ENCODE data around the gene TMIE.

The TMIE gene, protein sequence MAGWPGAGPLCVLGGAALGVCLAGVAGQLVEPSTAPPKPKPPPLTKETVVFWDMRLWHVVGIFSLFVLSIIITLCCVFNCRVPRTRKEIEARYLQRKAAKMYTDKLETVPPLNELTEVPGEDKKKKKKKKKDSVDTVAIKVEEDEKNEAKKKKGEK

DNA sequence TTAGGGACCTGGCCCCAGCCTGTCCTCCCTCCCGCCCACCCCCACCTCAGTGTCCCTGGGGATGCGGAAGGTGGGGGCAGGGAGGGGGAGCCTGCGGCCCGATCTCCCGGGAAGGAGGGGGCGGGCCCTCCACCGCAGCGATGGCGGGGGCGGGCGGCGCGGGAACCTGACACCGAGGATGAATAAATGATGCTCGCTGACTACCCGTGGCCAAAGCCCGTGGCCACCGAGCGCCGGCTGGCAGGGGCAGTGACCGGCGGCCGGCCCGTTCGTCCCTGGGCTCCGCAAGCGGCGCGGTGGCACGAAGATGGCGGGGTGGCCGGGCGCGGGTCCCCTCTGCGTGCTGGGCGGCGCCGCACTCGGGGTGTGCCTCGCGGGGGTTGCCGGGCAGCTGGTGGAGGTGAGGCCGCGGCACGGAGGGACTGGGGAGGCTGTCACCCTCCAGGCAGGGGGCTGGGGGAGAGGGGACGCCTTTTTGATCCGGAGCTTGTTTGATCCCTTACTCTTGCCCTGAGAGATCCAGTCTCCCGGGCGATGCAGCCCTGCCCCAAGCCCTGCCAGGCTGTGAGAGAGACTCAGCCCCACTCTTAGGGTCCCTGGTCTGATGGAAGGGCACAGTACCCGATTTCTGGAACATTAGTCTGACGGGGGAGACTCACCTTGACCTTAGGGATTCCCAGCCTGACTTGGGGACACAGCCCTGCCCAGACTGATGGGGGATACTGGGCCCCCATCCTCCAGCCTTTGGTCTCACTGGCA lies at the start of gene TMIE:
Gene TMIE (plus strand): TSS at position 212 of the 759 bp plus-strand sequence. CDS start 96 bp downstream, at position 308.
- DNase-seq (ENCODE audit: low read depth), result no peak

DNA sequence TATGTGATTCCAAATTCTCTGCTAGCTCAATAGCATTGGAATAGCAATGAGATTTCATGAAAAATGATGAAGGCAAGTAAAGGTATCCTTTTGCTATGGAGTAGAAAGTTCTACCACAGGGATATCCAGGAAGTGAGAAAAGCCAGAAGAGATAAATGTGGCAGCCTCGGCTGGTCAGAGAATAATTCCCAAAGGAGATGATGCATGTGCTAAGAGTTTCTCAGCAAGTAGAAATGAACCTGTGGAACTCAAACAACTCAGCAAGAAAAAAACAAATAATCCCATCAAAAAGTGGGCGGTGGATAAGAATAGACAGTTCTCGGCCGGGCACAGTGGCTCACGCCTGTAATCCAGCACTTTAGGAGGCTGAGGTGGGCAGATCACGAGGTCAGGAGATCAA lies 45.9 kb upstream of the TMIE start:
- DNase-seq (ENCODE audit: low read depth), result no peak

DNA sequence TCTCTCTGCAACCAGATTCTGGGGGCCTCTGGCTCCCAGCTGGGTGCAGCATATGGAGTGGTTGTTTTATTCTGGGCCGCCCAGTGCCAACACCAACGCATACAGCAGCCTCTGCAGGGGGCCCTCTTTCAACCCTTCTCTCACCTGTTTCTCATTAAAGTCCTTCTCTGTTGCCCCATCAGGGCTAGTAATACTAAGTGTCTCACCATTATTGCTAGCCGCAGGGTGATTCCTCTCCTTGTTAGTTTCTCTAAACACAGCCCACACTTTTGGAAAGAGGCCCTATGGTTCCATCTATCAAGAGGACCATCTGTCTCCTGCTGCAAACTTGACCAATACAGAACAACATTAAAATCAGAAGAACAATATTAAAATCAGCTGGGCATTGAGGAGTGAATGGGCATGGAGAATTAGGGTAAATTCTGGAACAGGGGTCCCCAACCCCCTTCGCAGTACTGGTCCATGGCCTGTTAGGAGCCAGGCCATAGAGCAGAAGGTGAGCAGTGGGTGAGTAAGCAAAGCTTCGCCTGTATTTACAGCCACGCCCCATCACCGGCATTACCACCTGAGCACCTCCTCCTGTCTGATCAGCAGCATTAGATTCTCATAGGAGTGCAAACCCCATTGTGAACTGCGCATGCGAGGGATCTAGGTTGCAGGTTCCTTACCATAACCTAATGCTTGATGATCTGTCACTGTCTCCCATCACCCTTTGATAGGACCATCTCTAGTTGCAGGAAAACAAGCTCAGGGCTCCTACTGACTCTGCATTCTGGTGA lies 44.2 kb upstream of the TMIE start:
- no peak for DNase-seq (ENCODE audit: low read depth)

DNA sequence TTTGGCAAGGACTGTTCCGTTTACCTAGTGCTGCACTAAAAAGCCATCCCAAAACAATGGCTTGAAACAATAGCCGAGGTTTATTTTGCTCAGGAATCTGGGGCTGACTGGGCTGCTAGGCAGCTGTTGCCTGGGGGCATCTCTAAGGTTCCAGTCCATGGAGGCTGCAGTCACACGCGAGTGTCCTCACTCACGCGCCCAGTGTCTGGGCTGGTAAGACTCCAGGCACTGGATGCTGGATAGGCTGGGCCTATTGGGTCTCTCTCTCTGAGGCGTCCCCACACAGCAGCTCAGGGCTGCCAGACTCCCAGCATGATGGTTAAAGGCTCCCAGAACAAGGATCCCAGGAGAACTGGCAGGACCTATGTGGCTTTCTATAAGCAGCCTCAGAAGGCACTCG lies 41.9 kb upstream of the TMIE start:
- DNase-seq (ENCODE audit: low read depth), result no peak

DNA sequence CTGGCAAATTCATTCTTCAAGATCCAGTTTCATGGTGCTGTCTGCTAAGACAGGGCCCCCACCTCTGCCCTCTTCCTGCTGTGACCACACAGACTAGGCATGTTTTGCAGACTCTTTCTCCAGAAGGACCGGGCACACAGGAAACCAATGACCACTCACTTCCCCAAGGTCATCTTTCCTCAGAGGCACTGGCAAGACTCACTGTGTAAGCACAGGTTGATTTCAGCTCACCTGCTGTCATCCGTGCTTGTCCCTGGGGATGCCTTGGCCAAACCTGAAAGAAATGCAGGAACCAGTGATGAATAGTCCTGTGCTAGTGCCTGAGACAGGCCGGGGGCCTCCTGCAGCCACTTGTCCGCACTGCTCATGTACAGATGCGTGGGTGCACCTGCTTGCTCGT lies 41.2 kb upstream of the TMIE start:
- DNase-seq (ENCODE audit: low read depth), result no peak

DNA sequence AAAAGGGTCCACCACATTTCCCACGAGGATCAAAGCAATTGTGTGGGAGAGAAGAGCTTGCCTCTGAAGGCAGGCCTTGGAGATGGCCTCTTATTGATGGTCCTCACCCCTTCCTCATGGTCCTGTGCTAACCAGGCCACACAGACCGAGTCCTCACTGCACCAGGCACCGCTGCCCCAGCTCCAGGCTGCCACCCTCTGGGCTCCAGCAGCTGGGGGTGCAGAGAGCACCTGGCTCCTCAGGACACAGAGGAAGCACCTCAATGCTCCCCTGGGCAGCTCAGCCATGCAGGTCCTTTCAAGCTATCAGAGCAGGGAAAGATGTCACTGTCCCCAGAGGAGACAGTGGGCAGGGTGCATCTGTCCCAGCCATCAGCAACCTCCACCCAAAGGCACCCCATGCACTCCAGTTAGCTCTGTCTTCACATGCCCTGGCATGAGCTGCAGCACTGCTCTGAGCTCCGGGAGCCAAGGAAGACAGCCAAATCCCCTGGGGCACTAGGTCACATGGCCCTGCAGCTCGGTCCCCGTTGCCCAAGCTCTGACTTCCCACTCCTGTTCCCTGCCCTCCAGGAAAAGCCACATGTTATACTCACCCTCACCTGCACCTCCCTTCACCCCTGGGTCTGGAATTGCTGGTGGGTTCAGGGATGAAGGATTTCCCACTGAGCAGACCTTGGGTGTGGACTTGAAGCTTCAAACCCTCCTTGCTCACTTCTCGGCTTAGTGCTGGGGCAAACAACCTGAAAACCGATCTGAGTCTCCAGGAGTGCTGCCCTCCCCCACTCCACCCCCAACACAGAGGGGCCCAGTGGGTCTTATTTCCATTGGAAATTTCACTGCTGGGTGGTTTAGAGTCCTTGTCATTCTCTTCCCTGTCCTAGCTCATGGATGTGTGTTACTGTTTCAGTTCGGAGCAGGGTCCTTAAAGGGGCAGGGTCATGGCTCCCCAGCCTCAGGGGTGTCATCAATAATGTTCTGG lies 40.4 kb upstream of the TMIE start:
- DNase-seq (ENCODE audit: low read depth), result no peak

DNA sequence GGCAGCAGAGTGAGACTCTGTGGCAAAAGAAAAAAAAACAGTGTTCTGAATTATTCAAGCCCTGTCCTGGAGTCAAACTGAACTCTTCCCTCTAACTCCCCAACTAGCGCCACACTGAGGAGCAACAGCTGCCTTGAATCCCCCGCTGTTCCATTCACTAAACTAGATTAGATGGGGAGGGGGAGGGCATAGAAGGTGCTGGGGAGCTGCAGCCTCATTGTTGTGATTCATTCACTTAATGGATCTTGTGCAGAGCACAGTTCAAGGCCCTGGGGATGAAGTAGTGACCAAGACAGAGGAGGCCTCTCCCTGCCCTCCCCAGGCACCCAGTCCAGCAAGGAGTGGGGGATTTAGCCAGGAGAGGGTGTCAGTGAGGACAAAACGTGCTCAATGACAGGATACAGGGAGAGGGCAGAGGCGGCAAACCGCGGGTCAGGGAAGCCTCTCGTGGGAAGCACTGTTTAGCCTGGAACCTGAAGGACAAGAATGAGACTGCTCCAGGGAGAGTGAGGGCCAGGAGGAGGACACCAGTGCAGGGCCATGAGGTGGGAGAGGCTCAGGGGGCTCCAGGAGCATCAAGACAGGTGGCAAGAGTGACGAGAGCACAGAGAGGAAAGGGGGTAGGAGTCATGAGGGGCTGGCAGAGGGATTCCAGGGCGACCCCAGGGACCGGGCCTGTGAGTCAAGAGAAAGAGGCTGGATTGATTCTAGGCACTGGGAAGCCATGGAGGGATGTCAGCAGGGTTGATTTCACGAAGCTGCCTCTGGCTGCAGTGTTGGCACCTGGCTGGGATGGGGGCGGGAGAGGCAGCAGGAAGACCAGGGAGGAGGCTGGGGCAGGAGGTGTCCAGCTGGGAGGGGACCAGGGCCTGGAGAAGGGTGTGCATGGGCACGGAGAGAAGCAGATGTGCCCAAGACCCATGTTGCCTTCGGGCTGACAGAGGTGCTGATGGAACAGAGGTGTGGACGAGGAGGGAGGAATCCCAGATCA lies 39.1 kb upstream of the TMIE start:
- no peak for DNase-seq (ENCODE audit: low read depth)

DNA sequence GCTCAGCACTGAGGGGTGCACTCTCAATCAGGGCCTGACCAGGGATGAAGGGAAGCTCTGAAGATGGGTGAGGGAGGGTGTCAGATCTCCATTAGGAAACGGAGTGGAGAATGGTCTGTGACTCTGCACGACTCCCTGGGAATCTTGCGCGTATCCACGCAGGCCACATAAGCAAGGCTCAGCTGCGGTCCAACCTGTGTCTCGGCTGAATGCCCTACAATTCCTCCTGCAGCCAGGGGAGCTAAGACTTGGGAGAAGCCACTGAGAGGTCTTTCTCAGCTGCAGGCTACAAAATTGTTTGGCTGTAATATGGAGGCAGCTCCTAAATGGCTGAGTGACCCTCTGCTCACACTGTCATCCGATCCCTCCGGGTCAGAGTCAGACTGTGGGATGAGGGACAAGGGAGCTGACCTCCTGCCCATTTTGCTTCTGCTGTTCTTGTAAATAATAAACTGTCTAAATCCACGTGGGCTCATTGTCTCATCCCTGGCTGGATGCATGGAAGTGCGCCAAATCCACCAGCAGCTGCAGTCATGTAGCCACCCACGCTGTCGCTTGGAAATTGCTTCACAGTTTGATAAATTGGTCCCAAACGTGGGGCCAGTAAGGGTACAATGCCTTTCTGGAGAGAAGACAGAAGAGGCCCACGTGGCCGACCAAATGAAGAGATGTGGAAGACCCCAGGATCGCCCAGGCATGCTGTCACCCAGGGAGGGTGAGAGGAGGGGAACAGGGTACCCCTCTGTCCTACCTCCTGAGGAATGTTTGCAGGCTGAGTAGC lies 38.2 kb upstream of the TMIE start:
- no peak for DNase-seq (ENCODE audit: low read depth)

DNA sequence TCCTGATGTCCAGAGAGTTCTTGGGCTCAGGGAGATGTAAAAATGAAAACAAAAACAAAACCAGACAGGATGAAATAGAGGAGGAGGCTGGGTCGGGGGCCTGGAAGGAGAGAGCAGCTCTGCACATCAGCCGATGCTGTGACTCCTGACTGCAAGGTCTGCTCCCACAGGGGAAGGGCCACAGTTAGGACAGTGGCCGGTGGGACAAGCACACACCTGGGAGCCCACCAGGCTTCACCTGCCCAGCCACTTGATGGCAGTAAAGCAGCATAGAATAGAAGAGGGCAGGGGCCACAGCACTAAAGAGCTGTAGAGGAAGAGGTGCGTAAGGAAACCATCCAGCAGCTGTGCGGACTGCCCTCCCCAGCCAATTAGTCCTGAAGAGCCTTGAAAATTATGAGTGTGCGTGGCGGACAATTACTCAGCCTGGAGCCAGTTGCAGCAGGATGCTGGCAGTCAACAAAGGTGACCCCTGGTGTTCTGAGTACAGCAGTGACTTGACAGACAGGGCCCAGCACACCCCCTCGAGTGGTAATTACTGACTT lies 37.5 kb upstream of the TMIE start:
- no peak for DNase-seq (ENCODE audit: low read depth)

DNA sequence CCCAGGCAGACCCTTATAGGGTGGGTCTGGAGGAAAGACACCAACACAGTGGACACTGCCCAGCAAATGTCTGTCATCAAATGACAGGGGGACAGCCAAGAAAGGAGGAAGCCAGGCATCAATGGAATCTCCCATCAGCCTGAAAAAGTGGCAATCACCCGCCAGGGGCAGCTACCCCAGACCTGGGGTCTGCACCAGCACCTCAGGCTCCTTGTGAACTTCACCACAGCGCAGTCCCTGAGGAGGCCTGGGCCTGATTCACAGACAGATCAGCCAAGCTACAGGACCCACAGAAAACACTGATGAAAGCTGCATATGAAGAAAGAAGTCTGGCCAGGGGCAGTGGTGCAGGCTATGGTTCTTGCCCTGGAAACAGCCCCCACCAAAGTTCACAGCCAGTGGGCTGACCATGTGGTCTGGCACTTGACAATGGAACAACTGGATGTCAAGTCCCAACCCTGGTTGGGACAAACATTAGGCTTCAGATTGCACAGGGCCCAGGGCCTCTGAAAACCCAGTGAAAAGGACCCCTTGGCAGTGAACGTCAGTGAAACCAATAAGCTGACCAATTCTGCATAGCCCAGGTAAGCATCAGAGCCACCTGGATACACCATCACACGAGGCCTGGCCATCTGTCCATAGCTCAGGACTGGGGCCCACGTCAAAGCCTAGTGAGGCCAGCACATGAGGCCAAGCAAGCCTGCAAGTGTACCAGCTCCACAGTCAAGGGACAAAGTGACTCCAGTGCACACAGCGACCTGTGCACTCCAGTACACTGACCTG lies 36.8 kb upstream of the TMIE start:
- DNase-seq (ENCODE audit: low read depth), result no peak

DNA sequence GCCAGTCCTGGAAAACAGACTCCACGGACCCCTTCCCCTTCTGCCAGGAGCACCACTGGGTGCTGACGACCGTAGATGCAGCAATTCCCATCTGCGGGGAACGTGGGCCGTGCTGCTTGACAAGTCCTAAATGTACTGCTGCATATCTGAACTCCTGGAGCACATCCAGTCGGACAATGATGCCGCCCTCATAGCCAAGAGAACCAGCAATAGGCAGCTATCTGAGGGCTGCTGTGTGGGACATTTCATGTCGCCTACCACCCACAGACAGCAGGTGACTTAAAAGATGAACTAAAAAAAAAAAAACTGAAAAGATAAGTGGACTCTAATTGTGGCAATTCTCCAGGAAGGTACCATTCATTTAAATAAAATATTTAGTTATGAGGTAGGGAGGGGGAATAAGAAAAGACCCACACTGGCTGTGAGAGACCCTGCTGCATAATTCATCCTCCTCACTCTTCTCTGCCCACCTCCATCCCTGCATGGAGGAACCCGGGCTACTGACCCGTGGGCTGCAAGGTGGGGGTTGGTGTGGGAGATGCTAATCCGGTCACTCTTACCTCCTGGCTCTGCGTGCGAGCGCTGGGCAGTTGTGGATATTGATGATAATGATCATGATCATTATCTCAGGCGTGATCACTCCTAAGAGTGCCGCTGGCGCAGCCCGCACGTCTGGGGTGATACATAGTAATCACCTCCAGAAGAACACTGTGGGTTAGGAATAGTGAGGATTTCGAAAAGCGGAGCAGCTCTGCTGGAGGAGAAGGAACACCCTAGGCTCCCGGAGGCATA lies 36.0 kb upstream of the TMIE start:
- no peak for DNase-seq (ENCODE audit: low read depth)

DNA sequence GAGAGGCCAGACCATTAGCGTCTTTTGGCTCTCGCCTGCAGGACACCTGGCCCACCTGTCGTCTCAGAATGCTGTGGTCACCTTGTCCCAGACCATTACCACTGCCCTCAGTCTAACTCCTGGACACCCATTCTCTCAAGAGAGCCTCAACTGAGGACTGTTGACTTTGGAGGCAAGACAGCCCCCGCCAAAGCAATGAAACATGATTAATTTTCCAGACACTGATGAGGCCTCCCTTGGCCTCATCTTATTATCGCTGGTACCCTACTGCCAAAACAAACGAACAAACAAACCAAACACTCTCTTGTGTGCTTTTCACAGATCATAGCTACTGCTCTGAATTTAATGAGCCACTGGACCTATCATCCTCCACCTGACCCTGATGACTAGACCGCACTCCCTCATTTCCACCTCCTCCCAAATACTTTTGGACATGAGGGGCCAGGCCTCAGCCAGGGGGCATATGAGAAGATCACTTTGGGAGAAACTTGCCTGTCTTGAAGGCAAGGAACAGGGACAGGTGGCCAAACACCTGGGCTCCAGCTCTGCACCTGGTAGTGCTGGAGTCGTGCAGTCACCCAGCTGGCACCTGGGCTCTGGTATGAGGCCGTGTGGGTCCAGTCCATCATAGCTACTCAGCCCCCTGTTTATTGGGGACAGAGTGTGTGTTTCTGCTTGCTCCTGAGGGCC lies 35.3 kb upstream of the TMIE start:
- DNase-seq (ENCODE audit: low read depth), result no peak

DNA sequence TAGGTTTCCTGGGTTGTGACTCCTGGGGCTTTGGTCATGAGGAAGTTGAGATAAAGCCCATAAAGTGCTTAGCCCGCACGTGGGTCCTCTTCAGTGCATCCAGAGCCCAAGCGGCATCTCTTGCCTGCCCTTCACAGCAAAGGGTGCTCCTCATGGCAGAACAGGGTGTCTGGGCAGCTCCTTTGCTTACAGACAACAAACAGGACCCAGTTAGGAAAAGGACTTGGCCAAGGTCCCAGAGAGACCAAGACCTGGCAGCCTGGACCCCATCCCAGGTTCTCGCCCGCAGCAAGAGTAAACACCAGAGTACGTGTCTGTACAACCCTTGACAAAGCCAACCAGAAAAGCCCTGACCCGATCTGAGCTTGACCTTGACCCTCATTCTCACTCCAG lies 34.7 kb upstream of the TMIE start:
- DNase-seq (ENCODE audit: low read depth), result no peak

DNA sequence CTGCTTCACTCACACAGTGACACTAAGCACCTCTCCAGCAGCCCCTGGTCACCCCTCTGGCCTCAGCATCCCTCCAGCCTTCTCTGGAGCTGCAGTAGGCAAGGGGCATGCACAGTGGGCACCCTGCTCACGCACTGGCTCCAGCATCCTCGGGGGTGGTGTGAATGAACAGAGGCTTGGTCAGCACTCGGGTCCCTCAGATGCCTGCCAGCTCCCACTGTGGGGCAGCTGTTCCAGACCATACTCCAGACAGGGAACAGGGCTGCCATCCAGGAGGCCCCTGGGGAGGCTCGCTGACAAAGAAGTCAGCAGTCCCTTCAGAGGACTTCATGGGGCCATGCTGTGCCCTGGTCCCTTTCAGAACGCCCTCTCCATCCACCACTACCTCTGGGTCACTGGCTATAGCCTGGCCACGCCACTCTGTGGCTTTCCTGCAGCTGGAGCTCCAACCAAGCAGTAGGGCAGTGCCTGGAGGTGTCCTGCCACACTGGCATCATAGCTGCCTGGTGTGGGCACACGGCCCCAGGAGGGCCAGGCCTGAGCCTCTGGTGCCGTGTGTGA lies 34.1 kb upstream of the TMIE start:
- no peak for DNase-seq (ENCODE audit: low read depth)

DNA sequence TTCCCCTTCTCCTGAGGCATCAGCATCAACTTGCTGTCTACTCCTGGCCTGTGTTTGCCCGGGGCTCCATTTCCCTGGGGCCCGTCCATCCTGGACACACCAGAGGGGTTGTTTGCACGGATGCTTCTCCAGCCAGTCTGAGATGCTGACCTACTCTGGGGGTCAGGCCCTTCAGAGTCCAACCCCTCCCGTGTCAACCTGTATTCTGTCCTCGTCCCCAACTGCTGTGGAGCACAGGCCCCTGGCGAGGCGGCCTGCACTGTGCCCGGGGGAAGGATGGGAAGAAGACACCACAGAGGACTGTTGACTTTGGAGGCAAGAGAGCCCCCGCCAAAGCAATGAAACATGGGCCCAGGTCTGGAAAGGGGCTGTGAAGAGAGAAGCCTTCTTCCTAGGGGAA lies 33.5 kb upstream of the TMIE start:
- DNase-seq (ENCODE audit: low read depth), result no peak

DNA sequence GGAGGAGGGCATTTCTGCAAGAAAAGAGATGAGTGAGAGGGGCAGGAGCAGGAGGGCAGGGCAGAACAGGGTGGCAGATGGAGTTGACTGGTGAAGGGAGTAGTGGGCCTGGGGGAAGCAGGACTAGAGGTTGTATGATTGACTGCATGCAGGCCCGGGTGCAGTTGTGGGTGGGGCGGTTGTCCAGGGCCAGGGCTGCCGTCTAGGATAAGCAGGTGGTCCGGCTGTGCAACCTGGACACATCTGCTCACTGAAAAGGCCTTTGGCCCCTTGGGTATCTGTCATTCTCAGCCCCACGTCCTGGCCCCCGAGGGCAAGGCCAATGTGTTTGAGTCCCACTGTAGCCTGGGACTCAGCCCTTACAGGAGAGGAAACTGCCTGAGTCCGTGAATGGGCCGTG lies 33.1 kb upstream of the TMIE start:
- no peak for DNase-seq (ENCODE audit: low read depth)

DNA sequence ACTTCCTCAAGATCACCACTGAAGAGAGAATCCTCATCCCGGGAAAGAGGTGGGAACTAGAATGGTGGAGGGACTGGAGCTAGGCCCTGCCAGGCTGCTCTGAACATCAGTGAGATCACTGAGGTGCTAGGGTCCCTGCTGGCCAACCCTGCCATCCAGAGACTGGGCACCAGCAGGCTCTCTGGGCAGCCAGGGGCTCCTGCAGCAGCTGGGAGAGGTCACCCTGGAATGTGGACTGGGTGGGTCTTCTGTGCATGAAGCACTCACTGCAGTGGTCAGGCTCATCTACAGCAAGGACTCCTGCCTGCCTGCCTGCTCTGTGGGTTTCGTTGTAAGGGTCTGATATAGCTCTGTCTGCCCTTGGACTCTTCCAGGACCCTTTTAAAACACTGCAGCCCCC lies 32.6 kb upstream of the TMIE start:
- DNase-seq (ENCODE audit: low read depth), result no peak
